OCI-LY7 (cell line): ENCODE measurements around the gene MYL12A. TPM values are rescaled to one million over a fixed set of nuclear protein-coding genes. Genes with fewer than 3 reads are reported as not detected.
"Not testable (repeated sequence)": the region's sequence is repeated elsewhere in the genome, so short reads cannot be mapped to it uniquely, and the experiment has no call there.

Experiments
- BruUV-seq: library from RNA; stranded (reverse); fragments of 400-500 nt; replicated peaks from 2 replicates; lab custom pipeline; 2021; lab: Mats Ljungman, UMichigan
- CTCF ChIA-PET: fragments of 300-600 bp; sonication (Branson Sonifier 250); formaldehyde crosslinking; loops from one replicate; lab custom pipeline; 2022; ENCODE audit warnings: antibody characterized with exemption; ENCODE audit not compliant: unreplicated experiment; lab: Charles Lee
- POLR2A ChIA-PET: fragments of 300-600 bp; sonication (Branson Sonifier 250); formaldehyde crosslinking; loops from one replicate; lab custom pipeline; 2022; ENCODE audit warnings: antibody characterized with exemption; lab: Charles Lee
- DNase-seq: peaks from one replicate; pipeline ENCODE4 v3.0.0-alpha.2; 2015; ENCODE audit warnings: low spot score
- H2AFZ ChIP-seq: fragments of 200-600 bp; sonication (generic), shearing (Covaris generic); 2 replicates; pipeline ENCODE4 v1.6.1; 2014; ENCODE audit warnings: mild to moderate bottlenecking, antibody characterized with exemption, low read length, moderate library complexity
- H3K27ac ChIP-seq: fragments of 200-600 bp; sonication (generic); 2 replicates; pipeline ENCODE4 v1.5.1; 2014; ENCODE audit warnings: mixed run types, low read depth, mild to moderate bottlenecking, moderate library complexity, low read length, inconsistent platforms; ENCODE audit not compliant: poor library complexity, severe bottlenecking
- H3K36me3 ChIP-seq: fragments of 200-600 bp; sonication (generic); 2 replicates; pipeline ENCODE4 v1.6.1; 2014; ENCODE audit warnings: mild to moderate bottlenecking, antibody characterized with exemption, low read length, moderate library complexity, mixed read lengths; ENCODE audit not compliant: insufficient read depth
- H3K4me1 ChIP-seq: fragments of 200-600 bp; sonication (generic); 2 replicates; pipeline ENCODE4 v1.5.1; 2014; ENCODE audit warnings: mild to moderate bottlenecking, low read length; ENCODE audit not compliant: insufficient read depth, poor library complexity, severe bottlenecking
- H3K4me2 ChIP-seq: fragments of 200-600 bp; sonication (generic); 2 replicates; pipeline ENCODE4 v1.6.1; 2014; ENCODE audit warnings: mild to moderate bottlenecking, low read length
- H3K4me3 ChIP-seq: fragments of 200-600 bp; sonication (generic); 2 replicates; pipeline ENCODE4 v1.5.1; 2014; ENCODE audit warnings: mild to moderate bottlenecking, low read depth, low read length; ENCODE audit not compliant: poor library complexity, severe bottlenecking
- H3K79me2 ChIP-seq: fragments of 200-600 bp; sonication (generic); 2 replicates; pipeline ENCODE4 v1.6.1; 2016; ENCODE audit warnings: low read depth, mild to moderate bottlenecking, low read length, moderate library complexity, mixed read lengths; ENCODE audit not compliant: insufficient read depth
- H3K9me2 ChIP-seq: fragments of 200-600 bp; sonication (generic); 2 replicates; pipeline ENCODE4 v1.6.1; 2016; ENCODE audit warnings: mild to moderate bottlenecking, low read length, mixed read lengths; ENCODE audit not compliant: insufficient read depth
- H3K9me3 ChIP-seq: fragments of 200-600 bp; sonication (generic); 2 replicates; pipeline ENCODE4 v1.6.1; 2014; ENCODE audit warnings: mild to moderate bottlenecking, mixed run types, low read length, mixed read lengths
- H4K20me1 ChIP-seq: fragments of 200-600 bp; sonication (generic); 2 replicates; pipeline ENCODE4 v1.6.1; 2014; ENCODE audit warnings: mild to moderate bottlenecking, antibody characterized with exemption, low read length, moderate library complexity, mixed read lengths; ENCODE audit not compliant: insufficient read depth
- CTCF ChIP-seq: fragments of 200-600 bp; sonication (generic); conservative IDR thresholded peaks from 2 replicates; pipeline ENCODE4 v1.5.1; 2014; ENCODE audit warnings: mild to moderate bottlenecking, antibody characterized with exemption, low read length, moderate library complexity, mixed read lengths
- EZH2phosphoT487 ChIP-seq: fragments of 200-600 bp; sonication (generic); IDR thresholded peaks from 2 replicates; pipeline ENCODE4 v1.6.1; 2018; ENCODE audit warnings: low read depth, borderline replicate concordance, mild to moderate bottlenecking, mixed run types, antibody characterized with exemption, low read length, moderate library complexity, mixed read lengths
- intact Hi-C: fragments of 100-400 bp; cut with micrococcal nuclease; formaldehyde crosslinking; loops from one replicate; pipeline ENCODE4 v1.10.0; 2022; ENCODE audit not compliant: unreplicated experiment
- total RNA-seq, 2 experiments: library from RNA; depleted of rRNA in 1 of 2; stranded (reverse); fragments of >200 nt in 1 of 2; shearing (Covaris generic) in 1 of 2; gene quantifications; 2 replicates each; pipeline ENCODE4 v1.2.3, GENCODE V29; 2014 to 2022

Gene MYL12A
- total RNA-seq, 2 experiments from 2014 or later = 301 to 423 TPM

- Histone ChIP-seq H3K4me2 (no peak overlapping the region), H3K4me3 (no peak overlapping the region), H3K36me3 (no peaks in the 10 kb centered on the region), H3K27ac (no peak overlapping the region), H3K9me2 (no peaks in the 10 kb centered on the region), H3K79me2 (no peaks in the 10 kb centered on the region), H3K9me3 (no peaks in the 10 kb centered on the region), H2AFZ (no peak overlapping the region), H4K20me1 (no peaks in the 10 kb centered on the region), H3K4me1 (no peaks in the 10 kb centered on the region)
- no TSS peak for BruUV-seq
- intact Hi-C loops = no loop called here
- ChIA-PET CTCF (interaction anchor here (0.5 kb wide), 1 partner anchor 153 kb away, joined by 4 read pairs; no protein-coding TSS in a partner anchor), POLR2A (interaction anchor here (0.6 to 1.3 kb wide), 2 partner anchors 13 to 59 kb away, joined by 4 to 5 read pairs; no protein-coding TSS in a partner anchor)
- DNase-seq = no peak
- no peak for TF ChIP-seq EZH2phosphoT487
- no peak for TF ChIP-seq CTCF
Observed at GRCh38 chr18:3218819-3219218, 28.8 kb upstream of the MYL12A start.

- BruUV-seq = no TSS peak
- ChIA-PET CTCF (no interaction called here), POLR2A (interaction anchor here (1.3 kb wide), 1 partner anchor 13 kb away, joined by 4 read pairs; no protein-coding TSS in a partner anchor)
- no peak overlapping the region for H3K4me3 ChIP-seq
- no peaks in the 10 kb centered on the region for H3K79me2 ChIP-seq
- H3K9me2 ChIP-seq = no peaks in the 10 kb centered on the region
- H3K4me1 ChIP-seq = no peaks in the 10 kb centered on the region
- H3K4me2 ChIP-seq = no peak overlapping the region
- H3K36me3 ChIP-seq = no peaks in the 10 kb centered on the region
- H4K20me1 ChIP-seq = no peaks in the 10 kb centered on the region
- H3K27ac ChIP-seq = no peak overlapping the region
- no peak for DNase-seq
- no peak overlapping the region for H2AFZ ChIP-seq
- intact Hi-C loops = no loop called here
- TF ChIP-seq CTCF (no peak), EZH2phosphoT487 (no peak)
- H3K9me3 ChIP-seq = no peaks in the 10 kb centered on the region
Observed at GRCh38 chr18:3219241-3219630, 28.4 kb upstream of the MYL12A start.

GRCh38 chr18:3219631-3220335 lies 27.8 kb upstream of the MYL12A start, which contains the start of gene MYOM1:
Gene MYOM1 (minus strand): TSS chr18:3219968. CDS start chr18:3215223, 4,745 bp downstream.
- BruUV-seq = no TSS peak
- Histone ChIP-seq H3K9me3 (no peaks in the 10 kb centered on the region), H3K36me3 (no peaks in the 10 kb centered on the region), H3K79me2 (no peaks in the 10 kb centered on the region), H3K27ac (no peak within 1 kb of the TSS), H3K4me3 (no peak within 1 kb of the TSS), H2AFZ (no peak within 1 kb of the TSS), H3K4me1 (no peaks in the 10 kb centered on the region), H3K9me2 (no peaks in the 10 kb centered on the region), H4K20me1 (no peaks in the 10 kb centered on the region), H3K4me2 (no peak within 1 kb of the TSS)
- ChIA-PET CTCF (interaction anchor here (1.5 kb wide), 1 partner anchor 10 kb away, joined by 4 read pairs; no protein-coding TSS in a partner anchor), POLR2A (interaction anchor here (0.9 to 1.3 kb wide), 2 partner anchors 14 to 15 kb away, joined by 3 to 4 read pairs; no protein-coding TSS in a partner anchor)
- intact Hi-C loops = no loop called here
- TF ChIP-seq CTCF (no peak), EZH2phosphoT487 (no peak)
- no peak for DNase-seq

GRCh38 chr18:3220868-3221267 lies 26.7 kb upstream of the MYL12A start:
- H2AFZ ChIP-seq, intact Hi-C loops, H3K36me3 ChIP-seq, H3K27ac ChIP-seq, BruUV-seq, H4K20me1 ChIP-seq, H3K4me1 ChIP-seq, DNase-seq, H3K9me3 ChIP-seq, H3K79me2 ChIP-seq, H3K4me2 ChIP-seq, H3K4me3 ChIP-seq, H3K9me2 ChIP-seq: not testable (repeated sequence)
- POLR2A ChIA-PET = interaction anchor here (0.9 kb wide), 1 partner anchor 14 kb away, joined by 3 read pairs; no protein-coding TSS in a partner anchor
- CTCF ChIA-PET = interaction anchor here (1.5 kb wide), 1 partner anchor 9 kb away, joined by 4 read pairs; no protein-coding TSS in a partner anchor
